ENCODE data around the gene COX19.

DNA sequence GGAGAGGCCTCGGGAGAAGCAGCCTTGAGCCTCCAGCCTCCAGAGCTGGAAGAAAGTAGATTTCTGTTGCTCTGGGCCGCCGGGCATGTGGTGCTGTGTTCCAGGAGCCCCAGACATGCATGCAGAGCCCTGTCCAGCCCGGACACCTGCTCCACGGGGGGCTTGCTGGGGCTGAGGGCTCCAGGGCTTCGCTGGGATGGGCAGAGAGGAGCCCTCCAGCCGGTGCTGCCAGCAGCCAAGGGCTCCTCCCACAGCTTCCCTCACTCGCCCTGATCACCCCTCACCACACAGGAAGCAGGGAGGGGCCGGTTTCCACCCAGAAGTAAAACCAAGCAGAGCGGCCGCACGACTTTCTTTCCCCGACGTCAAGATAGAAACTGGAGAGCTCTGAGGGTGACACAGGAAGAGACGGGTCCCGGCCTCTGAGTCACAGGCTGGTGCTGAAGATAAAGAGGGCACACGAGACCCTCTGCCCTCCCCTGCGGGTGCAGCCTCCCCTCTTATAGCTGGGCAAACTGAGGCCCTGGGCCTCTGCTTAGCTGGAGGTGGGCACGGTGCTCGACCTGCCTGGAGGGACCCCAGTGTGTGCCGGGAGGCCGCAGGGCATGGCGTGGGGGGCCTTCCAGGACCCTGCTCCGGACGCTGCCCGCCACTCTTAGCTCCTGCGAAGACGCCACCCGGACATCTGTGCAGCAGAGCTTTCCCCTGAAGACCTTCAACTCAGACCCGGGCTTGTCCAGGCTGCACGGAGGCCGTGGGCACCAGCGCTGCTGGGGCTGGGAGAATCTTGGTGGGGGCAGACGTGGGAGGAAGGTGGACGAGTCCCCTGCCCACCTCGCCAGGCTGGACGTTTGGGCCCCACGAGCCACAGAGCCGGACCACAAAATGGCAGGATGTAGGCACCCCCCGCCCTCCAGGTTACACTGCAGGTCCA lies 52.0 kb downstream of the COX19 start:
- TF ChIP-seq, protein P1, sequence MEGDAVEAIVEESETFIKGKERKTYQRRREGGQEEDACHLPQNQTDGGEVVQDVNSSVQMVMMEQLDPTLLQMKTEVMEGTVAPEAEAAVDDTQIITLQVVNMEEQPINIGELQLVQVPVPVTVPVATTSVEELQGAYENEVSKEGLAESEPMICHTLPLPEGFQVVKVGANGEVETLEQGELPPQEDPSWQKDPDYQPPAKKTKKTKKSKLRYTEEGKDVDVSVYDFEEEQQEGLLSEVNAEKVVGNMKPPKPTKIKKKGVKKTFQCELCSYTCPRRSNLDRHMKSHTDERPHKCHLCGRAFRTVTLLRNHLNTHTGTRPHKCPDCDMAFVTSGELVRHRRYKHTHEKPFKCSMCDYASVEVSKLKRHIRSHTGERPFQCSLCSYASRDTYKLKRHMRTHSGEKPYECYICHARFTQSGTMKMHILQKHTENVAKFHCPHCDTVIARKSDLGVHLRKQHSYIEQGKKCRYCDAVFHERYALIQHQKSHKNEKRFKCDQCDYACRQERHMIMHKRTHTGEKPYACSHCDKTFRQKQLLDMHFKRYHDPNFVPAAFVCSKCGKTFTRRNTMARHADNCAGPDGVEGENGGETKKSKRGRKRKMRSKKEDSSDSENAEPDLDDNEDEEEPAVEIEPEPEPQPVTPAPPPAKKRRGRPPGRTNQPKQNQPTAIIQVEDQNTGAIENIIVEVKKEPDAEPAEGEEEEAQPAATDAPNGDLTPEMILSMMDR (IDR thresholded peaks at IDR 0.05; ENCODE audit: insufficient read depth, low read length): no peak
- TF ChIP-seq POLR2AphosphoS5 (IDR thresholded peaks at IDR 0.05; ENCODE audit: low read depth) (peak; percentile 73), GABPA (IDR thresholded peaks at IDR 0.05; ENCODE audit: low read depth) (peak; percentile 59), SPI1 (IDR thresholded peaks at IDR 0.05; ENCODE audit: borderline replicate concordance, low read depth) (no peak)
- TF ChIP-seq, protein P2, sequence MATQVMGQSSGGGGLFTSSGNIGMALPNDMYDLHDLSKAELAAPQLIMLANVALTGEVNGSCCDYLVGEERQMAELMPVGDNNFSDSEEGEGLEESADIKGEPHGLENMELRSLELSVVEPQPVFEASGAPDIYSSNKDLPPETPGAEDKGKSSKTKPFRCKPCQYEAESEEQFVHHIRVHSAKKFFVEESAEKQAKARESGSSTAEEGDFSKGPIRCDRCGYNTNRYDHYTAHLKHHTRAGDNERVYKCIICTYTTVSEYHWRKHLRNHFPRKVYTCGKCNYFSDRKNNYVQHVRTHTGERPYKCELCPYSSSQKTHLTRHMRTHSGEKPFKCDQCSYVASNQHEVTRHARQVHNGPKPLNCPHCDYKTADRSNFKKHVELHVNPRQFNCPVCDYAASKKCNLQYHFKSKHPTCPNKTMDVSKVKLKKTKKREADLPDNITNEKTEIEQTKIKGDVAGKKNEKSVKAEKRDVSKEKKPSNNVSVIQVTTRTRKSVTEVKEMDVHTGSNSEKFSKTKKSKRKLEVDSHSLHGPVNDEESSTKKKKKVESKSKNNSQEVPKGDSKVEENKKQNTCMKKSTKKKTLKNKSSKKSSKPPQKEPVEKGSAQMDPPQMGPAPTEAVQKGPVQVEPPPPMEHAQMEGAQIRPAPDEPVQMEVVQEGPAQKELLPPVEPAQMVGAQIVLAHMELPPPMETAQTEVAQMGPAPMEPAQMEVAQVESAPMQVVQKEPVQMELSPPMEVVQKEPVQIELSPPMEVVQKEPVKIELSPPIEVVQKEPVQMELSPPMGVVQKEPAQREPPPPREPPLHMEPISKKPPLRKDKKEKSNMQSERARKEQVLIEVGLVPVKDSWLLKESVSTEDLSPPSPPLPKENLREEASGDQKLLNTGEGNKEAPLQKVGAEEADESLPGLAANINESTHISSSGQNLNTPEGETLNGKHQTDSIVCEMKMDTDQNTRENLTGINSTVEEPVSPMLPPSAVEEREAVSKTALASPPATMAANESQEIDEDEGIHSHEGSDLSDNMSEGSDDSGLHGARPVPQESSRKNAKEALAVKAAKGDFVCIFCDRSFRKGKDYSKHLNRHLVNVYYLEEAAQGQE (IDR thresholded peaks at IDR 0.05; ENCODE audit: insufficient replicate concordance, low read depth): peak; percentile 37
